GM12865 (cell line): ENCODE results near the gene IL36G.

Source experiments
- DNase-seq: peaks from one replicate; pipeline ENCODE4 v3.0.0; 2010; ENCODE audit warnings: low read depth
- H3K4me3 ChIP-seq: 2 replicates; pipeline ENCODE4 v1.5.1; 2011; ENCODE audit warnings: mild to moderate bottlenecking, low read depth, low read length, control low read depth
- TF ChIP-seq, protein P1 (sequence below): IDR thresholded peaks from 2 replicates; pipeline ENCODE4 v1.5.1; 2011; ENCODE audit warnings: low read length, control low read depth, low read depth, inconsistent platforms; ENCODE audit not compliant: insufficient read depth; ENCODE audit errors: missing control alignments

The IL36G gene

DNA sequence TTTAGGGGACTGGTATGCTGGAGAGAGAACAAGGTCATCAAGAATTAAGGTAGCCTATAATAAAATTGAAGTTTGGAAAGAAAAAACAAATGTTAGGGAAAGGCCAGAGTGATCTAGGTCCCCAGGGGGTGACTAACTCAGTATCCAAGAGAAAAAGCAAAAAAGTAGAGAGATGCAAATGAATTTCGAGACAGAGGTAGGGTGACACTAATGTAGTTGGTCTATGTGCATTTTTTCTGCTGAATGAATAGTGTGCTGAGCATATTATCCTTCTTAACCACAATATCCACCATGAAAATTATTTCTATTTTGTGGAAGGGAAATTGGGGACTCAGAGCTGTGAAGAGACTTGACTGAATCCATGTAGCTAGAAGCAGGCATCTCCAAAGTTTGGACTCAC lies 37.2 kb downstream of the IL36G start:
- TF ChIP-seq, protein P1, sequence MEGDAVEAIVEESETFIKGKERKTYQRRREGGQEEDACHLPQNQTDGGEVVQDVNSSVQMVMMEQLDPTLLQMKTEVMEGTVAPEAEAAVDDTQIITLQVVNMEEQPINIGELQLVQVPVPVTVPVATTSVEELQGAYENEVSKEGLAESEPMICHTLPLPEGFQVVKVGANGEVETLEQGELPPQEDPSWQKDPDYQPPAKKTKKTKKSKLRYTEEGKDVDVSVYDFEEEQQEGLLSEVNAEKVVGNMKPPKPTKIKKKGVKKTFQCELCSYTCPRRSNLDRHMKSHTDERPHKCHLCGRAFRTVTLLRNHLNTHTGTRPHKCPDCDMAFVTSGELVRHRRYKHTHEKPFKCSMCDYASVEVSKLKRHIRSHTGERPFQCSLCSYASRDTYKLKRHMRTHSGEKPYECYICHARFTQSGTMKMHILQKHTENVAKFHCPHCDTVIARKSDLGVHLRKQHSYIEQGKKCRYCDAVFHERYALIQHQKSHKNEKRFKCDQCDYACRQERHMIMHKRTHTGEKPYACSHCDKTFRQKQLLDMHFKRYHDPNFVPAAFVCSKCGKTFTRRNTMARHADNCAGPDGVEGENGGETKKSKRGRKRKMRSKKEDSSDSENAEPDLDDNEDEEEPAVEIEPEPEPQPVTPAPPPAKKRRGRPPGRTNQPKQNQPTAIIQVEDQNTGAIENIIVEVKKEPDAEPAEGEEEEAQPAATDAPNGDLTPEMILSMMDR = no peak
- no peak overlapping the region for H3K4me3 ChIP-seq
- DNase-seq = no peak

DNA sequence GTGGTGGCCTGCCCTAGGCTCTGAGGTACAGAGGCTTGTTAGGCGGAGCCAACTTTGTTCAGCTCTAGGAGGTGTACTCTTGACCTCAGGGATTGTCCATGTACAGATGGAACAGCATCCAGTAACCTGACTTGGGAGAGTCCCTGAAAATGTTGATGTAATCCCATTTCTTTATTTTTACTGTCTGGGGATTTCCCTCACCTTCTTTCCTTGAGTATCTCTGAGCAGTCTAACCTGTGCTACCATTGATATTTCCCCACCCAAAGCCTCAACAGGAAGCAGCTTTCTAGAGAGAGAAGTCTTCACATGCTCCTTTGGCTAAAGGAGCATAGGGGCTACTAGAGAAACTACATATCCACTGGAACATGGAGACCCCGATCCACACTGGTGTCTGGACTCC lies 37.8 kb downstream of the IL36G start:
- H3K4me3 ChIP-seq = no peak overlapping the region
- TF ChIP-seq, protein P1 = no peak
- DNase-seq = no peak

- TF ChIP-seq, protein P1 = no peak
- H3K4me3 ChIP-seq = no peak overlapping the region
- DNase-seq = no peak
These were observed 40.7 kb downstream of the IL36G start for GRCh38 chr2:113018509-113018908.

DNA sequence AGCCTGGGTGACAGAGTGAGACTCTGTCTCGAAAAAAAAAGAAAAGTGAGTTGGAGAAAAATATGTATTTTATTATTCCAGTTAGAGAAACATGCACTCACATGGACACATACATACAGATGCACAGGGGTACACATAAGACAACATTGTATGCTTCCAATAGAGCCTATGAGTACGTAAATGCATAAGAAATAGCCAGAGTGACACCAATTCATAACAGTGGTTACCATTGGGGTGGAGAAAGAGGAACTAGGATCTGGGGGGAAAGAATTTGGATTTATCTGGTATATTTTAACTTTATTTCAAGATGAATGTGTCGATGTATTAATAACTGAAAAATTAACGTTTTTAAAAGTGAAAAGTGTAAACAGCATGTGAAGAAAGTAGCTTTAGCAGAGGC lies 43.5 kb downstream of the IL36G start:
- no peak overlapping the region for H3K4me3 ChIP-seq
- TF ChIP-seq, protein P1 = no peak

GRCh38 chr2:113024764-113025163 lies 47.0 kb downstream of the IL36G start:
- TF ChIP-seq, protein P1 = no peak
- H3K4me3 ChIP-seq = no peak overlapping the region
- DNase-seq = no peak

More for the DNA sequence above, 43.5 kb downstream of the IL36G start:
- DNase-seq = no peak

DNA sequence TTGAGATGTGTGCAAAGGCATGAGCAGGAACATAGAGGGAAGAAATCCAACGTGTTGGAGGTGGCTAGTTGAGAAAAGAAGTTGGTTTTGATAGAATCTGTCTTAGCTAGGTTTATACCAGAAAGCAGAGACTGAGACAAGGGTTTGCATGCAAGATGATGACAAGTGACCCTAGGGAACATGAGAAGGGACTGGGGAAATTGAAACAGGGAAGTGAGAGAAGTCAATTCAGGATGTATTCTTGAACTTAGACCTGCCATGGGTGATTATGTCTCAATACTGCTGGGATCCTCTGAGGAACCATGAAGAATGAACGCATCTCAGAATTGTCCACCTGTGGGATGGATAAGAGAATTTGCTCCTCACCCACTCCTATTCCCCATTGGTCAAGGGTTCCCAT lies 47.9 kb downstream of the IL36G start:
- no peak overlapping the region for H3K4me3 ChIP-seq

DNA sequence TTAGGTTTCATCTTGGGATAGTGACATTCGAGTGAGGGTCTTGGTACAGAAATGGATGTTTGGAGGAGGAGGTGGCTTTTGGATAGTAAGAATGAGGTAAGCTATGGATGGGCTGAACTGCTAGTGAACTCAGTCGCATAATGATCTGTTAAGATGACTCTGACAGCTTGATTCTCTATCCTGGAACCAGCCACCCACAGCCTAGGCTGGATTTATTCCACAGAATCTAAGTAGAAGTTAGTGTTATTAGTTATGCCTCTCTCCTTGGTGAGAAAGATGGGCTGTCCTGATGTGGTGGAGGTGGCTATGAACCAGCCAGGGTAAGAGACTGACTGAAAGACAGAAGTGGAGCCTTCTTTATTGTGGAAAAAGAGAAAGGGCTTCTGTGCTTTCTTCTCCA lies 49.9 kb downstream of the IL36G start:
- DNase-seq = no peak
- TF ChIP-seq, protein P1 = no peak
- no peak overlapping the region for H3K4me3 ChIP-seq

More for the DNA sequence above, 47.9 kb downstream of the IL36G start:
- TF ChIP-seq, protein P1 = no peak
- no peak for DNase-seq
